Activated CD4-positive, alpha-beta T cell treated with anti-CD3 and anti-CD28 coated beads, Interleukin-2, amount 50 U/mL, for 16 hours (primary cell): ENCODE measurements around the gene C9orf153.

Experiments used
- DNase-seq: peaks from one replicate; pipeline ENCODE4 v3.0.0-alpha.2; 2020

The C9orf153 gene

DNA sequence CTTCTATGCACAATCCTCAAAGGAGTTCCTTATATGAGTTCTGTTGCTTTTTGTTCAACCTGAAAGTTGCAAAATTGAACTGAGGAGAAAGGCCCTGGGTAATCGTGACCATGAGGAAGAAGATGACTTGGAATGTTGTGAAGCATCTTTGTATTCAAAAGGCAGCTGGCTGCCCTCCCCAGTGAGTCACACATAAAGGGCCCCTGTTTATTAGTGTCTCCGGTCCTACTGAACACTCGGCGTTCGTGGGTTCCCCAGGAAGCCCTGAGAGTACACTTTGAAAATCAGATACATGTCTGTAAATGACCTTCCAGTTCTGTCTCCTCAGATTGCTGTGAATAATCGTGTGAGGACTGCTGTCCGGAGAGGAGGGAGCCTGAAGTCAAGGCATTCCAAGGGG, 73.6 kb downstream of the C9orf153 start:
- no peak for DNase-seq

DNA sequence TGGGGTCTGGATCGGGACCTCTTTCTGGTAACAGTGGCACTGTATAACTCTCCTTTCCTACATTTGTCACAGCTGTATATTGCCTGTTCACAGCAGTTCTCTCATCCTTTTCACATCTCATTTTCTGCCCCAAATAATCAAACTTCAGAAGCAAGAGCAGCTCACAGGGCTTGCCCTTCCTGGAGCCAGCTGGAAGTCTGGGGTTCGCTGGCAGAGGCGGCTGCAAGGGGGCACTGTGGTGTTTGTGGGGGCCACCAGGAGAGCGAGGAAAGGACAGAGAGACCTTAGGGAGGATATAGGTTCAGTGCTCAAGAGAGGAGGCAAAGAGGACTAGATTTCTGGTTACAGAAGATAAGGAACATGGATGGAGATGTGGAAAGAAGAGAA, 75.3 kb downstream of the C9orf153 start:
- no peak for DNase-seq

DNA sequence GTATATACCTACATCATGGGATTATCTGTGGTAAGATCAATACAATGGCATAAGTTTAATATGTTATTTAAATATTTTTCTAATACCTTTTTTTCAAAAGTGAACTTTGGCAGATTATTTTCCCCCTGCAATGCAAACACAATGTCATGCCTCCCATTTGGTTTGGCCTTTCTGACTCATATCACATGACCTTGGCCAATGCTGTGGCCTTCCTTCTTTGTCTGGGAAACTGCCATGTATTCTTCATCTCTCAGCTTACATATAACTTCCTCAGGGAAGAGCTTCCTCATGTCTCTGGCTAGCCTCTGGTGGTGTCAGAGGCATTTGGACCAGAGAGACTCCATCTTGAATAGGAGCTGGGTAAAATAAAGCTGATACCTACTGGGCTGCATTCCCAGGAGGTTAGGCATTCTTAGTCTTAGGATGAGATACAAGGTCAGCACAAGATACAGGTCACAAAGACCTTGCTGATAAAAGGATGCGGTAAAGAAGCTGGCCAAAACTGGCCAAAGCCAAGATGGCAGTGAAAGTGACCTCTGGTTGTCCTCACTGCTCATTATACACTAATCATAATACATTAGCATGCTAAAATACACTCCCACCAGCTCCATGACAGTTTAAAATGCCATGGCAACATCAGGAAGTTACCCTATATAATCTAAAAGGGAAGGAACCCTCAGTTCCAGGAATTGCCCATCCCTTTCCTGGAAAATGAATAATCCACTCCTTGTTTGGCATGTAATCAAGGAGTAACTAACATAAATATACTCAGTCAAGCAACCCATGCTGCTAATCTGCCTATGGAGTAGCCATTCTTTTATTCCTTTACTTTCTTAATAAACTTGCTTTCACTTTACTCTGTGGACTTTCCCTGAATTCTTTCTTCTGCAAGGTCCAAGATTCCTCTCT, 76.0 kb downstream of the C9orf153 start:
- no peak for DNase-seq

DNA sequence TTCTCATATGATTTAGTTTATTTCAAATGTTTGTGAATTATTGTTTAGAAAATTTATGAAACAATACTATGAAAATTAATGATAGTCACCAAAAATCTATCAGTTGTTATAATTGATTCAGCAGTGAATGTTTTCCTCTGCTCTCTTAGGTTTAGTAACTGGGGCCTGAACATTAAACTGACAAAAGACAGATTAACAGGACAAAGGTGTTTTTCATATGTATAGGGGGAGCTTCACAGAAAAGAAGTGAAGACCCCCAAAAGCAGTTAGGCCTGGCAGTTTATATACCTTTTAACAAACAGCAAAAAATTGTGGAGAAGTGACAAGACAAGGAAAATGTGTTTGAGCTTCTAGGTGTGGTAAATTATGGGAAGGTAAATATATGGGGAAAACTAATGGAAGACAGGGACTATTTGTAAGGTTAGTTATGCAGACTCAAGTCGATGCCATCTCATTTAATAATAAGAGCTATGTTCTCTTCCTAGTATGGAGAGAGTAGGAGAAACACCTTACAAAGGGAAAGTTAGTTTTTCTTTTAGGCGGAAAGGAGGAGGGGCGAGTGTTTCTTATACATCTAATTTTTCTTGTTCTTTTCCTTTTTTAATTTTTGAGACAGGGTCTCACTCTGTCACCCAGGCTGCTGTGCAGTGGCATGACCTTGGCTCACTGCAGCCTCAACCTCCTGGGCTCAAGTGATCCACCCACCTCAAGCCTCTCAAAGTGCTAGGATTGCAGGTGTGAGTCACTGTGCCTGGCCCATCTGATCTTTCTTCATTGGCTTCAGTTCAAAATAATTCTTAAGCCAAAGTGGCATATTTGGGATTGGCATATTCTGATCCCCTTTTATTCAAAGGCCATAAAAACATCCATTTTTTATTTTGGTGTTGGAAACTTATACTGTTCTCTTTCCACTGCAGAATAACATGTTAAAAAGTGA, 77.8 kb downstream of the C9orf153 start:
- no peak for DNase-seq

DNA sequence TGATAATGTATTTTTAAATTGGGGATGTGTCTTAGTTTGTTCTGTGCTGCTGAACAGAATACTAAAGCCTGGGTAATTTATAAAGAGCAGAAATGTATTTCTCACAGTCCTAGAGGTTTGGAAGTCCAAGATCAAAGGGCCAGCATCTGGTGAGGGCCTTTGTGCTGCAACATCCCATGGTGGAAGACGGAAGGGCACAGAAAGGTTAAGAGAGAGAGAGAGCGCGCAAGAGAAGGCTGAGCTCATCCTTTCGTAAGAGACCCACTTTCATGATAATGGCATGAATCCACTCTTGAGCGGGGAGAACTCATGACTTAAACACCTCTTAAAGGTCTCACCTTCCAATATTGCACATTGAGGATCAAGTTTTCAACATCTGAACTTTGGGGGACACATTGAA, 81.0 kb downstream of the C9orf153 start:
- DNase-seq, result no peak

DNA sequence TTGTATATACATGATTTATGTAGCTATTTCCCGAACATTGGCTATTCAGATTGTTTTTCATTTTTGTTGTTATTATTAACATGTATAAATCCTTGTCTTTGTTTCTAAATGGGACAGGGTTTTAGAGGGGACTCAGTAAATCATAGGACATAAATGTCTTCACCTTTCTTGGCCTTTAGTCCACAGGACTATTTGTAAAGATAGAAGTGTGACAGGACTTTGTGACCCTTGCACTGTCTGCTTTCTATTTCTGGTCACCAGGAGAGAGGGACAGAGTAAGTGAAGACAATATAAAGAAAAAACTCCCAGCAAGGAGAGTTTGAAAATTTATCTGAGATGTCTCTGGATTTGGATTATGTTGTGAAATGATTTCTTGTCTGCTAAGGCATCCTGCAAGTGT, 81.5 kb downstream of the C9orf153 start:
- no peak for DNase-seq

DNA sequence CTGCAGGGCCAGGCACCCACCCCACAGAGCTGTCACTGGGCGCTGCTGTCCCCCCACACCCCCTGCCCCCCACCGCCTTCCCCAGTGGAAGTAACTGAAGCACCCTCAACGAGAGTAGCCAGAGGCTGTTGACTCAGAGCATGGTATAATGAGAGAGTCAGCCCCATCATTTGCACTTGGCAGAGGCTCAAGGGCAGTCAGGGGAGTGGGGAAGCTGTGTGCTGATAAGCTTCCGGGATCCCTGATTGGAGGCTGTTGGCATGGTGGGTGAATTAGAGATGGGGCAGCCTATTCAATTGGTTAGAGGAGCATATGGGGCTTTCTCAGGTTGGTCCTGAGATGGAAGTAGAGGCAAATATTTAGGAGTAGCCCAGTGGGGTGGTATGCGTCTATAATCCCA, 83.0 kb downstream of the C9orf153 start:
- DNase-seq, result no peak

DNA sequence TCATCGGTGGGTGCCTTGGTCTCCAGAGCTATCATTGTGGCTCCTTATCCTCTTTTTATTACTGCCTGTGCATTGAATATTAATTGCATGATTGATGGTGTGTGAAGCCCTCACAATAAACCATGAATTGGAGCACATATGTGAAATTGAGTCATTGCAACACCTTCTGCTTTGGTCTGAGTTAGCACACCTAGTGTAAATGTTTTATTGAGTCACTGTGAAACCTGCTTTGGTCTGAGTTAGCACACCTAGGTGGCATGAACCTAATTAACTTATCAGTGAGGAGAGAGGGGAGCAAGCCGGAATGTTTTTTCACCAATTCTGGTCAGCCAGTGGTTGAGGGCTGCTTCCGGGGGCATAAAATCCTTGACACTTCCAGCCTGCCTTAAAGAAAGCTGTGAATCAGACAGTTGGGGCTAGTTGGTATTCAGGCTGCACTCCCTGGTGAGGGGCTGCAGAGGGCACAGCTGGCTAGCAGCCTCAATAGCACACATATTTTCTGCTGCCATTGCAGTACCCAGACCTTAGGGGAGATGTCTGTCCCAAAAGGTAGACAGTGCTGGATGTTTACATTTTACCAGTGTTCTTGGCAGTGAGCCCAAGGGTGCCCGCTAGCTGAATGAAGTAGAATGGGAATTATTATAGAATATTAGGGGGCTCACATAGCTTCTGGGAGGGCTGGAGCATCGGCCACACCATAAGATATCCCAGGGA, 83.6 kb downstream of the C9orf153 start:
- no peak for DNase-seq

DNA sequence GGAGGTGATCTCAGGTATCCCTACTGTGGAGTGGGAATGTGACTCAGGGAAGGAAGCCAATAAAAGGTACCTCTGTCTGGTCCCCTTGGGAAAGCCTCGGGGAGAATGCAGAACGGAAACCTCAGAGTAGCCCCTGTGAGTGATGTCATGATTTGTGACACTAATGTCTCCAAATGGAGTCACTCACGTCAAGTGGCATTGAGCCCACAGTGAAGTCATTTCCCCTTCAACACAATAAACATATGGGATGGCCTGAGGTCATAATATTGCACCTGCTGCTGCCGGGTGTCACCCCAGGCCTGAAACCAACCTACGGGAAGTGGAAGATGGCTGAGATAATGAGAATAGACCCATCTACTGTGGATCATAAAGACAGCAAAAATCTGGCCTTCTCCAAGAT, 84.2 kb downstream of the C9orf153 start:
- no peak for DNase-seq
